Endothelial cell of umbilical vein (primary cell): ENCODE results near the gene SSBP3. TPM values are rescaled to one million over a fixed set of nuclear protein-coding genes. Genes with fewer than 3 reads are reported as not detected.

ENCODE experiments used
- BruUV-seq: library from RNA; stranded (reverse); fragments of 400-500 nt; replicated peaks from 2 replicates; lab custom pipeline; 2021; lab: Mats Ljungman, UMichigan
- CTCF ChIA-PET: fragments of 300-600, 350-600 bp; sonication (Branson Sonifier 250); formaldehyde crosslinking; loops from one replicate; lab custom pipeline; 2021; ENCODE audit warnings: antibody characterized with exemption, inconsistent platforms; lab: Charles Lee
- POLR2A ChIA-PET: fragments of 300-600, 350-600 bp; sonication (Branson Sonifier 250); formaldehyde crosslinking; loops from one replicate; lab custom pipeline; 2021; ENCODE audit warnings: antibody characterized with exemption, inconsistent platforms; lab: Charles Lee
- DNase-seq: peaks from one replicate; pipeline ENCODE4 v3.0.0-alpha.2; 2011; ENCODE audit warnings: low read depth, low spot score
- FAIRE-seq: peaks from 2 replicates; lab custom pipeline; 2011; peaks lifted over from hg19 to GRCh38; lab: Jason Lieb, UNC
- H2AFZ ChIP-seq: 2 replicates; pipeline ENCODE4 v1.6.0; 2012; ENCODE audit warnings: low read depth, low read length, control low read depth, inconsistent platforms
- H3K27ac ChIP-seq: 2 replicates; pipeline ENCODE4 v1.5.1; 2011; ENCODE audit warnings: low read depth, mild to moderate bottlenecking, control low read depth, low read length, moderate library complexity; ENCODE audit not compliant: insufficient read depth
- H3K27me3 ChIP-seq, 2 experiments: 2 replicates each; pipeline versions ENCODE4 v1.6.0 to v1.6.1; 2011; ENCODE audit warnings: low read length in 2 of 2, mixed read lengths in 1 of 2; ENCODE audit not compliant: control insufficient read depth in 2 of 2, insufficient read depth in 2 of 2
- H3K36me3 ChIP-seq, 2 experiments: 2 replicates in 1 of 2; 3 replicates in 1 of 2; pipeline ENCODE4 v1.5.1; 2011; ENCODE audit warnings: low read length in 2 of 2, mild to moderate bottlenecking in 1 of 2, moderate library complexity in 1 of 2; ENCODE audit not compliant: control insufficient read depth in 2 of 2, insufficient read depth in 2 of 2; ENCODE audit errors: extremely low read depth in 1 of 2
- H3K4me1 ChIP-seq: 3 replicates; pipeline ENCODE4 v1.5.1; 2011; ENCODE audit warnings: mild to moderate bottlenecking, low read length; ENCODE audit not compliant: control insufficient read depth, insufficient read depth; ENCODE audit errors: extremely low read depth
- H3K4me2 ChIP-seq: 2 replicates; pipeline ENCODE4 v1.6.1; 2011; ENCODE audit warnings: low read length, control low read depth, mixed read lengths; ENCODE audit not compliant: insufficient read depth
- H3K4me3 ChIP-seq, 3 experiments: fragments of 200-600 bp in 1 of 3; sonication (generic), shearing (Covaris generic) in 1 of 3; replicated peaks in 1 of 3; 2 replicates each; pipeline ENCODE4 v1.5.1; 2011 to 2016; ENCODE audit warnings: control low read depth in 3 of 3, low read length in 3 of 3, mild to moderate bottlenecking in 2 of 3, inconsistent platforms in 1 of 3, low read depth in 1 of 3, moderate library complexity in 1 of 3; ENCODE audit not compliant: insufficient read depth in 1 of 3
- H3K79me2 ChIP-seq: 2 replicates; pipeline ENCODE4 v1.6.0; 2012; ENCODE audit warnings: low read length, inconsistent platforms; ENCODE audit not compliant: control insufficient read depth, insufficient read depth
- H3K9ac ChIP-seq: replicated peaks from 2 replicates; pipeline ENCODE3; 2011; ENCODE audit warnings: low read length, control low read depth; ENCODE audit not compliant: insufficient read depth; ENCODE audit errors: extremely low read depth
- H3K9me1 ChIP-seq: replicated peaks from 3 replicates; pipeline ENCODE4 v1.6.0; 2011; ENCODE audit warnings: mild to moderate bottlenecking, low read length; ENCODE audit not compliant: control insufficient read depth, insufficient read depth; ENCODE audit errors: extremely low read depth
- H3K9me3 ChIP-seq: replicated peaks from 2 replicates; pipeline ENCODE4 v1.5.1; 2012; ENCODE audit warnings: low read length, inconsistent platforms; ENCODE audit not compliant: control insufficient read depth, insufficient read depth
- H4K20me1 ChIP-seq: replicated peaks from 2 replicates; pipeline ENCODE3; 2011; ENCODE audit warnings: mild to moderate bottlenecking, low read length; ENCODE audit not compliant: control insufficient read depth, insufficient read depth; ENCODE audit errors: extremely low read depth
- EZH2 ChIP-seq: IDR thresholded peaks from 2 replicates; pipeline ENCODE4 v1.6.1; 2012; ENCODE audit warnings: borderline replicate concordance, low read depth, mild to moderate bottlenecking, moderate library complexity, low read length, inconsistent platforms; ENCODE audit not compliant: severe bottlenecking
- FOS ChIP-seq: IDR thresholded peaks from 2 replicates; pipeline ENCODE4 v1.6.1; 2011; ENCODE audit warnings: mild to moderate bottlenecking, low read length, moderate library complexity, borderline replicate concordance; ENCODE audit not compliant: insufficient read depth
- GATA2 ChIP-seq: IDR thresholded peaks from 2 replicates; pipeline ENCODE4 v1.7.0; 2011; ENCODE audit warnings: low read depth, mild to moderate bottlenecking, moderate library complexity, mixed read lengths, low read length; ENCODE audit not compliant: insufficient read length, insufficient read depth
- JUN ChIP-seq: IDR thresholded peaks from 2 replicates; pipeline ENCODE4 v1.6.1; 2011; ENCODE audit warnings: borderline replicate concordance, low read depth; ENCODE audit not compliant: insufficient read length, insufficient read depth
- POLR2A ChIP-seq: IDR thresholded peaks from 2 replicates; pipeline ENCODE4 v1.6.1; 2012; ENCODE audit warnings: low read depth, mild to moderate bottlenecking, control low read depth, low read length
- POLR2AphosphoS5 ChIP-seq: IDR thresholded peaks from 2 replicates; pipeline ENCODE4 v1.6.1; 2012; ENCODE audit warnings: low read depth, mild to moderate bottlenecking, control low read depth, low read length, moderate library complexity; ENCODE audit not compliant: insufficient read depth
- dilution Hi-C: fragments of 300-500 bp; cut with MboI; formaldehyde crosslinking; loops from one replicate; pipeline ENCODE4 v1.15.0; 2019; ENCODE audit warnings: low sequenced_read_pairs; ENCODE audit not compliant: extremely low pct_ligation_motif_present
- intact Hi-C: fragments of 100-400 bp; cut with micrococcal nuclease; formaldehyde crosslinking; loops from one replicate; pipeline ENCODE4 v1.10.0; 2022
- polyA plus RNA-seq, 4 experiments: library from polyadenylated mRNA; depleted of rRNA in 3 of 4; stranded (reverse) in 3 of 4; unstranded in 1 of 4; fragments of >200 nt; gene quantifications; 2 replicates each; pipeline versions ENCODE4 v1.2.1 to v1.2.3, GENCODE V29; 2011 to 2012; ENCODE audit warnings: missing spikeins in 1 of 4
- total RNA-seq: library from RNA; stranded (reverse); gene quantifications from 2 replicates; pipeline ENCODE4 v1.2.3, GENCODE V29; 2021
- TF ChIP-seq, protein P1 (sequence below), 2 donors: IDR thresholded peaks; 1 replicate in 1 of 2; 2 replicates in 1 of 2; pipeline ENCODE4 v1.5.1; 2011; ENCODE audit warnings: low read length in 2 of 2, mild to moderate bottlenecking in 2 of 2, moderate library complexity in 2 of 2, control low read depth in 1 of 2, inconsistent platforms in 1 of 2, low read depth in 1 of 2; ENCODE audit not compliant: insufficient read depth in 1 of 2; ENCODE audit errors: extremely low read depth in 1 of 2
- TF ChIP-seq, protein P2 (sequence below): IDR thresholded peaks from 2 replicates; pipeline ENCODE4 v1.6.1; 2011; ENCODE audit not compliant: insufficient read depth, insufficient read length

The SSBP3 gene
- total and polyA plus RNA-seq, 2 donors (not counting 3 experiments of a cell fraction or from before 2014, with no cell fraction given) = 44.9 to 59.4 TPM

DNA sequence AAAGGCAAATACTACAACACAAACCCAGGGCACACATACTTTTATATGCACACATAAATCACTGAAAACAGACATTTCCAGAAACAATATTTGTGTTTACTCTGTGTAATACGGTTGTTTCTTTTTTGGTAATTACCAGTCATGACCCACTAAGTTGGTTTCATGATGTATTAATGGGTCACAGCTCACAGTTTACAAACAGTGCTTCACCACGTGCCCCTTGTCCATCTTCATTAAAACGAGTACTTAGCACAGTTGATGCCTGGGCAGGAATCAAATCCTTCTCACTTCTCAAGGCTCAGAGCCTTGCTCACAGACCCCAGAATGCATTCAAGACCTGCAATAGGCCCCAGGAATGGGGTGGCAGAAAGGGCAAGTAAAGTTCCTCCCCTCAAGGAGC is 13.8 kb downstream of the SSBP3 start:
- Histone ChIP-seq H3K36me3 (peaks cover 5 to 35% of the 10 kb centered on the region in 2 experiments), H4K20me1 (no peaks in the 10 kb centered on the region), H3K9me1 (no peaks in the 10 kb centered on the region), H3K4me3 (no peak overlapping the region), H3K27me3 (no peaks in the 10 kb centered on the region), H3K9ac (no peak overlapping the region), H3K4me1 (no peaks in the 10 kb centered on the region), H3K79me2 (peaks cover 59% of the 10 kb centered on the region), H2AFZ (no peak overlapping the region), H3K4me2 (no peak overlapping the region), H3K27ac (no peak overlapping the region), H3K9me3 (no peaks in the 10 kb centered on the region)
- intact Hi-C loops (no loop called here), dilution Hi-C loops (no loop called here)
- FAIRE-seq (no peak), DNase-seq (no peak)
- BruUV-seq = no TSS peak
- ChIA-PET POLR2A (no interaction called here), CTCF (interaction anchor here (0.8 kb wide), 1 partner anchor 97 kb away, joined by 3 read pairs; no protein-coding TSS in a partner anchor)
- TF ChIP-seq EZH2 (no peak), FOS (no peak), GATA2 (no peak), POLR2AphosphoS5 (no peak), JUN (no peak), POLR2A (no peak)
- TF ChIP-seq, protein P1, sequence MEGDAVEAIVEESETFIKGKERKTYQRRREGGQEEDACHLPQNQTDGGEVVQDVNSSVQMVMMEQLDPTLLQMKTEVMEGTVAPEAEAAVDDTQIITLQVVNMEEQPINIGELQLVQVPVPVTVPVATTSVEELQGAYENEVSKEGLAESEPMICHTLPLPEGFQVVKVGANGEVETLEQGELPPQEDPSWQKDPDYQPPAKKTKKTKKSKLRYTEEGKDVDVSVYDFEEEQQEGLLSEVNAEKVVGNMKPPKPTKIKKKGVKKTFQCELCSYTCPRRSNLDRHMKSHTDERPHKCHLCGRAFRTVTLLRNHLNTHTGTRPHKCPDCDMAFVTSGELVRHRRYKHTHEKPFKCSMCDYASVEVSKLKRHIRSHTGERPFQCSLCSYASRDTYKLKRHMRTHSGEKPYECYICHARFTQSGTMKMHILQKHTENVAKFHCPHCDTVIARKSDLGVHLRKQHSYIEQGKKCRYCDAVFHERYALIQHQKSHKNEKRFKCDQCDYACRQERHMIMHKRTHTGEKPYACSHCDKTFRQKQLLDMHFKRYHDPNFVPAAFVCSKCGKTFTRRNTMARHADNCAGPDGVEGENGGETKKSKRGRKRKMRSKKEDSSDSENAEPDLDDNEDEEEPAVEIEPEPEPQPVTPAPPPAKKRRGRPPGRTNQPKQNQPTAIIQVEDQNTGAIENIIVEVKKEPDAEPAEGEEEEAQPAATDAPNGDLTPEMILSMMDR (IDR thresholded peaks at IDR 0.05; ENCODE audit: extremely low read depth in 1 of 2, insufficient read depth in 1 of 2, low read depth in 1 of 2, low read length in 2 of 2) = no peak
- TF ChIP-seq, protein P2, sequence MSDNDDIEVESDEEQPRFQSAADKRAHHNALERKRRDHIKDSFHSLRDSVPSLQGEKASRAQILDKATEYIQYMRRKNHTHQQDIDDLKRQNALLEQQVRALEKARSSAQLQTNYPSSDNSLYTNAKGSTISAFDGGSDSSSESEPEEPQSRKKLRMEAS = no peak
